NCI-H510A (cell line): ENCODE measurements around the gene PYDC1.
"Not testable (repeated sequence)": the region's sequence is repeated elsewhere in the genome, so short reads cannot be mapped to it uniquely, and the experiment has no call there.

Source experiments
- DNase-seq: peaks from one replicate; lab custom pipeline; 2025; lab: John Stamatoyannopoulos, UW

PYDC1 gene

GRCh38 chr16:31216422-31217135, at the start of gene PYDC1:
Gene PYDC1, minus strand, starts transcription at chr16:31217135. Its CDS starts 107 bp downstream, at chr16:31217028.
- no peak for DNase-seq

- DNase-seq = no peak
These were observed 48.7 kb upstream of the PYDC1 start for GRCh38 chr16:31265329-31266245.

- no peak for DNase-seq
These were observed 45.1 kb upstream of the PYDC1 start for GRCh38 chr16:31262084-31262483.

- DNase-seq = no peak
These were observed 43.4 kb upstream of the PYDC1 start for GRCh38 chr16:31260136-31260931.

GRCh38 chr16:31258366-31258765, 41.4 kb upstream of the PYDC1 start:
- DNase-seq = no peak

GRCh38 chr16:31256466-31256865, 39.5 kb upstream of the PYDC1 start:
- DNase-seq = no peak

GRCh38 chr16:31253642-31254045, 36.7 kb upstream of the PYDC1 start:
- DNase-seq = no peak

GRCh38 chr16:31251435-31251834, 34.5 kb upstream of the PYDC1 start:
- DNase-seq = no peak

GRCh38 chr16:31250782-31251384, 33.9 kb upstream of the PYDC1 start:
- DNase-seq = no peak

- DNase-seq = no peak
These were observed 31.4 kb upstream of the PYDC1 start for GRCh38 chr16:31248344-31248743.

- DNase-seq = no peak
These were observed 29.4 kb upstream of the PYDC1 start for GRCh38 chr16:31246296-31246695.

- DNase-seq = not testable (repeated sequence)
These were observed 28.7 kb upstream of the PYDC1 start for GRCh38 chr16:31245598-31245997.

GRCh38 chr16:31243734-31244670, 27.1 kb upstream of the PYDC1 start:
- DNase-seq = no peak

GRCh38 chr16:31242206-31242605, 25.3 kb upstream of the PYDC1 start:
- no peak for DNase-seq

- no peak for DNase-seq
These were observed 21.1 kb upstream of the PYDC1 start for GRCh38 chr16:31238041-31238440.

GRCh38 chr16:31229501-31229900, 12.6 kb upstream of the PYDC1 start:
- DNase-seq = no peak

GRCh38 chr16:31228206-31228605, 11.3 kb upstream of the PYDC1 start:
- DNase-seq = no peak

GRCh38 chr16:31225193-31225592, 8.3 kb upstream of the PYDC1 start:
- no peak for DNase-seq

GRCh38 chr16:31224092-31224955, 7.4 kb upstream of the PYDC1 start:
- DNase-seq = no peak

GRCh38 chr16:31223044-31223443, 6.1 kb upstream of the PYDC1 start:
- no peak for DNase-seq
